B cell (primary cell): ENCODE data around the gene OR51B6.

Source experiments
- EZH2 ChIP-seq: IDR thresholded peaks from 2 replicates; pipeline ENCODE4 v1.6.1; 2012; ENCODE audit warnings: borderline replicate concordance, low read depth, mild to moderate bottlenecking, moderate library complexity, low read length; ENCODE audit not compliant: insufficient read depth, poor library complexity, severe bottlenecking
- TF ChIP-seq, protein P1 (sequence below): fragments of 200-600 bp; IDR thresholded peaks from one replicate; pipeline ENCODE4 v1.8.0; 2022; ENCODE audit warnings: antibody characterized with exemption, mild to moderate bottlenecking

DNA sequence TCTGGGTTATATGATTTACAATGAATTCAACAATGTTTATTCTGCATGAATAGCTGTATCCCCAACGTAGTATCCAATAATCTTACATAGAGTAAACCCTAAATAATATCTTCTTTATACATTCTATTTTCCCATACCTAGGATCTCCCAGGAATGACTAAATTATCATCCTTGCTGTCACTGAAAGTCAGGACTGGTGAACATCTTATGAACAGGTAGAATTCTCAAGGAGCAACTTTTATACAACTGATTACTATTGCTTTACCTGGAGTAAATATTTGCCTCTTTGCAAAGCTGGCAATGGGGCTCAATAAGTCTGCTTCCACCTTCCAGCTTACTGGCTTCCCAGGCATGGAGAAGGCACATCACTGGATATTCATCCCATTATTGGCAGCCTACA lies at the start of gene OR51B6:
- TF ChIP-seq, protein P1, sequence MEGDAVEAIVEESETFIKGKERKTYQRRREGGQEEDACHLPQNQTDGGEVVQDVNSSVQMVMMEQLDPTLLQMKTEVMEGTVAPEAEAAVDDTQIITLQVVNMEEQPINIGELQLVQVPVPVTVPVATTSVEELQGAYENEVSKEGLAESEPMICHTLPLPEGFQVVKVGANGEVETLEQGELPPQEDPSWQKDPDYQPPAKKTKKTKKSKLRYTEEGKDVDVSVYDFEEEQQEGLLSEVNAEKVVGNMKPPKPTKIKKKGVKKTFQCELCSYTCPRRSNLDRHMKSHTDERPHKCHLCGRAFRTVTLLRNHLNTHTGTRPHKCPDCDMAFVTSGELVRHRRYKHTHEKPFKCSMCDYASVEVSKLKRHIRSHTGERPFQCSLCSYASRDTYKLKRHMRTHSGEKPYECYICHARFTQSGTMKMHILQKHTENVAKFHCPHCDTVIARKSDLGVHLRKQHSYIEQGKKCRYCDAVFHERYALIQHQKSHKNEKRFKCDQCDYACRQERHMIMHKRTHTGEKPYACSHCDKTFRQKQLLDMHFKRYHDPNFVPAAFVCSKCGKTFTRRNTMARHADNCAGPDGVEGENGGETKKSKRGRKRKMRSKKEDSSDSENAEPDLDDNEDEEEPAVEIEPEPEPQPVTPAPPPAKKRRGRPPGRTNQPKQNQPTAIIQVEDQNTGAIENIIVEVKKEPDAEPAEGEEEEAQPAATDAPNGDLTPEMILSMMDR, result no peak
- no peak for TF ChIP-seq EZH2
